ENCODE measurements around the gene VASN.

The VASN gene

GRCh38 chr16:4401094-4401501, 29.4 kb downstream of the VASN start:
- DNase-seq (ENCODE audit: low read depth in 1 of 2, low spot score in 1 of 2): no peak

- DNase-seq (ENCODE audit: low read depth in 1 of 2, low spot score in 1 of 2): no peak
These were observed 29.9 kb downstream of the VASN start for GRCh38 chr16:4401510-4401909.

GRCh38 chr16:4402439-4403132, 30.9 kb downstream of the VASN start:
- peak; percentile 45 to 52 for DNase-seq (ENCODE audit: low read depth in 1 of 2, low spot score in 1 of 2)

GRCh38 chr16:4403133-4403949, 31.7 kb downstream of the VASN start:
- DNase-seq (ENCODE audit: low read depth in 1 of 2, low spot score in 1 of 2): no peak

GRCh38 chr16:4404247-4404966, 32.8 kb downstream of the VASN start:
- no peak for DNase-seq (ENCODE audit: low read depth in 1 of 2, low spot score in 1 of 2)

- no peak for DNase-seq (ENCODE audit: low read depth in 1 of 2, low spot score in 1 of 2)
These were observed 33.5 kb downstream of the VASN start for GRCh38 chr16:4404967-4405696.

- DNase-seq (ENCODE audit: low read depth in 1 of 2, low spot score in 1 of 2): no peak
These were observed 36.1 kb downstream of the VASN start for GRCh38 chr16:4407543-4408322.

- no peak for DNase-seq (ENCODE audit: low read depth in 1 of 2, low spot score in 1 of 2)
These were observed 36.7 kb downstream of the VASN start for GRCh38 chr16:4408323-4408690.

GRCh38 chr16:4409081-4409932, 37.7 kb downstream of the VASN start:
- DNase-seq (ENCODE audit: low read depth in 1 of 2, low spot score in 1 of 2): no peak

- DNase-seq (ENCODE audit: low read depth in 1 of 2, low spot score in 1 of 2): no peak
These were observed 38.9 kb downstream of the VASN start for GRCh38 chr16:4410335-4411075.

GRCh38 chr16:4411684-4412083, 40.0 kb downstream of the VASN start:
- DNase-seq (ENCODE audit: low read depth in 1 of 2, low spot score in 1 of 2): no peak

- no peak for DNase-seq (ENCODE audit: low read depth in 1 of 2, low spot score in 1 of 2)
These were observed 40.5 kb downstream of the VASN start for GRCh38 chr16:4412159-4412558.

- no peak for DNase-seq (ENCODE audit: low read depth in 1 of 2, low spot score in 1 of 2)
These were observed 41.2 kb downstream of the VASN start for GRCh38 chr16:4412854-4413253.

GRCh38 chr16:4414187-4414917, 42.7 kb downstream of the VASN start:
- peak; percentile 47 to 76 for DNase-seq (ENCODE audit: low read depth in 1 of 2, low spot score in 1 of 2)

- peak; percentile 37 to 44 for DNase-seq (ENCODE audit: low read depth in 1 of 2, low spot score in 1 of 2)
These were observed 44.0 kb downstream of the VASN start for GRCh38 chr16:4415538-4416199.

GRCh38 chr16:4416200-4417032, 44.8 kb downstream of the VASN start, which contains the start of gene CORO7:
TSS of gene CORO7 (minus strand) at chr16:4416596. CDS start at chr16:4416518, 78 bp downstream.
- peak; percentile 98 to 99 for DNase-seq (ENCODE audit: low read depth in 1 of 2, low spot score in 1 of 2)
